Left lung (tissue), 10 donors: Measurements from ENCODE around the gene WDPCP. TPM values are rescaled to one million over a fixed set of nuclear protein-coding genes. Genes with fewer than 3 reads are reported as not detected.

Experiments used
- ATAC-seq: fragments of 200-7000 bp; cut with Tn5 transposase; one replicate; pipeline ENCODE4 v1.9.1; 2020; ENCODE audit warnings: moderate library complexity
- DNase-seq, 4 donors: peaks; one replicate each; pipeline ENCODE4 v3.0.0-alpha.2; 2013 to 2020
- H3K27ac ChIP-seq, 2 donors: fragments of 200-600 bp; sonication (generic) in 1 of 2; one replicate each; pipeline versions ENCODE4 v1.5.0 to v1.8.0; 2020 to 2021
- H3K27me3 ChIP-seq, 2 donors: fragments of 200-600 bp; sonication (generic) in 1 of 2; one replicate each; pipeline versions ENCODE4 v1.5.0 to v1.8.0; 2020 to 2021
- H3K36me3 ChIP-seq, 2 donors: fragments of 200-600 bp; sonication (generic) in 1 of 2; one replicate each; pipeline versions ENCODE4 v1.5.0 to v1.8.0; 2020 to 2021
- H3K4me1 ChIP-seq, 2 donors: fragments of 200-600 bp; one replicate each; pipeline ENCODE4 v1.8.0; 2021
- H3K4me3 ChIP-seq, 2 donors: fragments of 200-600 bp; sonication (generic) in 1 of 2; one replicate each; pipeline versions ENCODE4 v1.5.0 to v1.8.0; 2020 to 2021; ENCODE audit warnings: mild to moderate bottlenecking in 1 of 2
- H3K9me3 ChIP-seq, 2 donors: fragments of 200-600 bp; sonication (generic) in 1 of 2; one replicate each; pipeline versions ENCODE4 v1.5.0 to v1.8.0; 2020 to 2021
- CTCF ChIP-seq, 2 donors: fragments of 200-600 bp; sonication (generic) in 1 of 2; IDR thresholded peaks; one replicate each; pipeline versions ENCODE4 v1.5.0 to v1.8.0; 2021; ENCODE audit warnings: antibody characterized with exemption in 2 of 2
- intact Hi-C, 2 donors: fragments of 100-400 bp; cut with DNase I; formaldehyde crosslinking; loops; one replicate each; pipeline versions ENCODE4 v1.11.2 to v1.14.2; 2022
- polyA plus RNA-seq, 6 donors: library from polyadenylated mRNA; unstranded; fragments of 120-200 nt; gene quantifications; one replicate each; pipeline ENCODE4 v1.2.1, GENCODE V29; 2013; ENCODE audit not compliant: insufficient read length in 6 of 6
- total RNA-seq, 2 donors: library from RNA; stranded (reverse); fragmentation: NEBNext Ultra II Directional; extraction: Animal tissue kit (Norgen Biotek cat#: 25700); gene quantifications; one replicate each; pipeline ENCODE4 v1.2.1, GENCODE V29; 2021
- donor health status: DM: no; HTN: yes; CAD: no.
- donor health status: DM: no; HTN: no; CAD: no.

The WDPCP gene
- total and polyA plus RNA-seq, 8 donors: 9.0 to 17.5 (median 14.4) TPM

GRCh38 chr2:63503818-63504217, 84.5 kb downstream of the WDPCP start:
- Histone ChIP-seq H3K27me3 (no peaks in the 10 kb centered on the region), H3K36me3 (no peaks in the 10 kb centered on the region), H3K9me3 (peaks cover 0 to 6% of the 10 kb centered on the region in 2 donors), H3K4me3 (no peak overlapping the region), H3K4me1 (no peaks in the 10 kb centered on the region), H3K27ac (no peak overlapping the region)
- TF ChIP-seq CTCF (IDR thresholded peaks at IDR 0.05): no peak
- intact Hi-C loops: no loop called here
- DNase-seq: no peak
- ATAC-seq: no peak

- Histone ChIP-seq H3K27ac (no peak overlapping the region), H3K4me1 (no peaks in the 10 kb centered on the region), H3K36me3 (no peaks in the 10 kb centered on the region), H3K9me3 (no peaks in the 10 kb centered on the region), H3K4me3 (no peak overlapping the region), H3K27me3 (no peaks in the 10 kb centered on the region)
- ATAC-seq: no peak
- intact Hi-C loops: no loop called here
- TF ChIP-seq CTCF (IDR thresholded peaks at IDR 0.05): no peak
- DNase-seq: no peak
These were observed 87.9 kb downstream of the WDPCP start for GRCh38 chr2:63500398-63500797.

DNA sequence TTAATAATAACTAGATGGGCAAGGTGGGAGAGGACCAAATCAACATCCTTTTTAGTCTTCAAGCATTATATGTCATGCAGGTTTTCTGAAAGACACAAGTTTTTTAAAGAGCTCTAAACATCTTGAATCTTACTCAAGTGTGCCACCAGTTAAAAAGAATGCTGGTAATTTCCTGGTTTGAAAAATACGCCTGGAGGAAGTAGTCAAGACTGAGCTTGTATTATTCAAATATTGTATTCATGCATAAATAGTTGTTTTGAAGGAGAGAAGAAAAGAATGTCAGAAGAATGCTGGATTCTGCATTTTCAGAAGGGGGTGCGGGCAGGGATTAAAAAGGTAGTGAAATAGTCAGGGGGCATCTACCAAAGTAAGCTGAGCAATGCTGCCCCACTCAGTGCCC, 90.7 kb downstream of the WDPCP start:
- no peaks in the 10 kb centered on the region for H3K27me3 ChIP-seq
- H3K27ac ChIP-seq: no peak overlapping the region
- no peaks in the 10 kb centered on the region for H3K9me3 ChIP-seq
- no peak for TF ChIP-seq CTCF (IDR thresholded peaks at IDR 0.05)
- no peak overlapping the region for H3K4me3 ChIP-seq
- no peaks in the 10 kb centered on the region for H3K36me3 ChIP-seq
- ATAC-seq (no peak), DNase-seq (no peak)
- intact Hi-C loops: no loop called here
- H3K4me1 ChIP-seq: no peaks in the 10 kb centered on the region

DNA sequence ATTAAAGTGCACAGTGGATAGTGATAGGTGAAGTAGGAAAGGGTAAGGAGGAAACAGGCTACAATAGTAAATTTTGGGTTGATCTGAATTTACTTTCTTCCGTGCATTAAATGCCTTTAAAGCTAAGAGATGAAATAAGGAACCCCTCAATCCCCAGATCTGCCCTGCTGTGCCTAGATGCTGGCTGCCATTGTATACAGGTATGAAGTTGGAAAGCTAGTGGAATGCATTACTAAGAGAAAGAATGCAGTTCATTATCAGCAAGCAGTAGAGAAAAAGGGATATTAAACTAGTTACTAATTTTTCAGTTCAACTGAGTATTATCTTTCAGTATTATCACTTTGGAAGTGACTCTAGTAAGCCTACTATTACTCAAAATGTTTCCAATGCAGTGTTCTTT, 93.3 kb downstream of the WDPCP start:
- no peak overlapping the region for H3K4me3 ChIP-seq
- H3K27me3 ChIP-seq: no peaks in the 10 kb centered on the region
- H3K4me1 ChIP-seq: no peaks in the 10 kb centered on the region
- no peaks in the 10 kb centered on the region for H3K9me3 ChIP-seq
- intact Hi-C loops: no loop called here
- no peak overlapping the region for H3K27ac ChIP-seq
- no peak for TF ChIP-seq CTCF (IDR thresholded peaks at IDR 0.05)
- no peaks in the 10 kb centered on the region for H3K36me3 ChIP-seq
- DNase-seq: no peak
- no peak for ATAC-seq

DNA sequence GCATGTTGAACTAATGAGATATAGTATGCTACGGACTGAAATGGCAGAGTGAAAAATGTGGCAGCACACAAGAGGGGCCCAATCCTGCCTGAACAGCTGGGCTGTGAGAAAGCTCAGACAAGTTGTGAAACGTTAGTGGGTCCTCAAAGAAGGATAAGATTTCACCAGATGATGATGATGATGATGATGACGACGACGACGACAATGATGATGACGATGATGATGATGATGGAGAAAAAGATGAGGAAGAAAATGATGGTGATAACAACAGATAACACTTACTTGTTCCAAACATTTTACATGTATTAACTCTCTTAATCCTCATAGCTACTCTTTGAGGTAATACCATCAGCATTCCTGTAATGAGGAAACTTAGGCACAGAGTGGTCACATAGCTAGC, 94.2 kb downstream of the WDPCP start:
- no peaks in the 10 kb centered on the region for H3K4me1 ChIP-seq
- TF ChIP-seq CTCF (IDR thresholded peaks at IDR 0.05): no peak
- no peaks in the 10 kb centered on the region for H3K27me3 ChIP-seq
- H3K27ac ChIP-seq: no peak overlapping the region
- no peak for DNase-seq
- intact Hi-C loops: no loop called here
- H3K4me3 ChIP-seq: no peak overlapping the region
- ATAC-seq: no peak
- no peaks in the 10 kb centered on the region for H3K9me3 ChIP-seq
- no peaks in the 10 kb centered on the region for H3K36me3 ChIP-seq
